ENCODE measurements around the gene TCEA2.

GRCh38 chr20:64051033-64051452, 12.0 kb upstream of the TCEA2 start:
- TF ChIP-seq SMARCC2 (IDR thresholded peaks at IDR 0.05): no peak
- TF ChIP-seq POLR2A (IDR thresholded peaks at IDR 0.05; ENCODE audit: insufficient read depth in 1 of 2, low read depth in 2 of 2, low read length in 2 of 2): no peak
- TF ChIP-seq IRF2 (CRISPR knock-in tag; IDR thresholded peaks at IDR 0.05): no peak
- TF ChIP-seq MEF2D (CRISPR knock-in tag; IDR thresholded peaks at IDR 0.05): no peak
- no peak for TF ChIP-seq RNF2 (conservative IDR thresholded peaks at IDR 0.05; ENCODE audit: low read depth)
- no peak for TF ChIP-seq HDAC2 (CRISPR knock-in tag; IDR thresholded peaks at IDR 0.05)
- no peak for TF ChIP-seq SMC3 (IDR thresholded peaks at IDR 0.05; ENCODE audit: low read length)
- TF ChIP-seq EZH2 (conservative IDR thresholded peaks at IDR 0.05; ENCODE audit: low read depth, low read length): no peak
